Raji (cell line): ENCODE data around the gene DNAH6.

Experiments used
- POLR2A ChIP-seq: IDR thresholded peaks from 2 replicates; pipeline ENCODE4 v1.6.1; 2011; ENCODE audit warnings: low read depth, low read length, control low read depth; ENCODE audit not compliant: insufficient read depth

Gene DNAH6

GRCh38 chr2:84732897-84733778 lies 216.8 kb downstream of the DNAH6 start:
- TF ChIP-seq POLR2A, result no peak

- no peak for TF ChIP-seq POLR2A
Observed at GRCh38 chr2:84735389-84735788, 219.1 kb downstream of the DNAH6 start.

GRCh38 chr2:84741182-84741822 lies 225.0 kb downstream of the DNAH6 start:
- TF ChIP-seq POLR2A, result no peak

GRCh38 chr2:84748341-84748740 lies 232.0 kb downstream of the DNAH6 start:
- no peak for TF ChIP-seq POLR2A

- no peak for TF ChIP-seq POLR2A
Observed at GRCh38 chr2:84749442-84749841, 233.1 kb downstream of the DNAH6 start.

GRCh38 chr2:84755096-84755495 lies 238.8 kb downstream of the DNAH6 start:
- TF ChIP-seq POLR2A, result no peak

GRCh38 chr2:84757648-84758047 lies 241.3 kb downstream of the DNAH6 start:
- no peak for TF ChIP-seq POLR2A

- no peak for TF ChIP-seq POLR2A
Observed at GRCh38 chr2:84766791-84767190, 250.5 kb downstream of the DNAH6 start.

- no peak for TF ChIP-seq POLR2A
Observed at GRCh38 chr2:84768840-84769239, 252.5 kb downstream of the DNAH6 start.

- no peak for TF ChIP-seq POLR2A
Observed at GRCh38 chr2:84770280-84770679, 254.0 kb downstream of the DNAH6 start.

- no peak for TF ChIP-seq POLR2A
Observed at GRCh38 chr2:84771251-84771650, 255.0 kb downstream of the DNAH6 start.

GRCh38 chr2:84776011-84776410 lies 259.7 kb downstream of the DNAH6 start:
- no peak for TF ChIP-seq POLR2A

- no peak for TF ChIP-seq POLR2A
Observed at GRCh38 chr2:84778911-84779690, 262.8 kb downstream of the DNAH6 start.

GRCh38 chr2:84779781-84780180 lies 263.5 kb downstream of the DNAH6 start:
- no peak for TF ChIP-seq POLR2A

- no peak for TF ChIP-seq POLR2A
Observed at GRCh38 chr2:84781942-84782716, 265.8 kb downstream of the DNAH6 start.

GRCh38 chr2:84782717-84783442 lies 266.6 kb downstream of the DNAH6 start:
- TF ChIP-seq POLR2A, result no peak
